Measurements from ENCODE around the gene TMEM45A. TPM values are rescaled to one million over a fixed set of nuclear protein-coding genes. Genes with fewer than 3 reads are reported as not detected.

The TMEM45A gene
- total and polyA plus RNA-seq, 2 donors (not counting 3 experiments of a cell fraction or from before 2014, with no cell fraction given): 5.6 to 8.6 TPM

DNA sequence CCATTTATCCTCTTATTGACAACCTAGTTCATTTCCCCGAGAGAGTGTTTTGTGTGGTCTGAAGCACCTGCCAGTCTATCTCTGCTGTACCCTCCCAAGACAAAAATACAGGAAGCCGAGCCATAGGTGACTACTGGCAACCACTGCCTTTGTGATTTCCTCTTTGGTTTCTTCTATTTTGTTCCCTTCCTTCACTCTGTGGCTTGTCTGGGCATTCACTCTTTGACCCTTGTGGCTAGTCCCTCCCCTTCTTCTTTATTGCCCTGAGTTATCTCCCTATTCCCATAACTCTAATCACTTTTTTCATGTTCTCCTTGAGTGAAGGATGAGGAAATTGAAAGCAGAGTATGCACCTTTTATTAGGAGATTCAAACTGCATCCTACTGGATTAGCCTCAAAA, 116.9 kb downstream of the TMEM45A start, which contains the start of gene ADGRG7:
TSS of gene ADGRG7 (plus strand) at position 297 of the 400 bp plus-strand sequence. CDS start 256 bp downstream, outside the sequence.
- dilution Hi-C loops (cut with MboI; ENCODE audit: extremely low pct_ligation_motif_present, low sequenced_read_pairs) (no loop called here), intact Hi-C loops (cut with micrococcal nuclease) (no loop called here)
- Histone ChIP-seq H2AFZ (ENCODE audit: low read depth, low read length) (no peak within 1 kb of the TSS), H4K20me1 (replicated peaks; ENCODE audit: control insufficient read depth, extremely low read depth, insufficient read depth, low read length) (no peaks in the 10 kb centered on the region), H3K4me2 (ENCODE audit: insufficient read depth, low read length) (no peak within 1 kb of the TSS), H3K9me1 (replicated peaks; ENCODE audit: control insufficient read depth, extremely low read depth, insufficient read depth, low read length) (no peaks in the 10 kb centered on the region), H3K36me3 (ENCODE audit: control insufficient read depth in 2 of 2, extremely low read depth in 1 of 2, insufficient read depth in 2 of 2, low read length in 2 of 2) (no peaks in the 10 kb centered on the region), H3K27me3 (ENCODE audit: control insufficient read depth in 2 of 2, insufficient read depth in 2 of 2, low read length in 2 of 2) (peaks cover 6 to 10% of the 10 kb centered on the region in 2 experiments), H3K4me1 (ENCODE audit: control insufficient read depth, extremely low read depth, insufficient read depth, low read length) (no peaks in the 10 kb centered on the region), H3K79me2 (ENCODE audit: control insufficient read depth, insufficient read depth, low read length) (no peaks in the 10 kb centered on the region), H3K4me3 (replicated peaks in 1 of 3; ENCODE audit: insufficient read depth in 1 of 3, low read depth in 1 of 3, low read length in 3 of 3) (no peak within 1 kb of the TSS), H3K27ac (ENCODE audit: insufficient read depth, low read depth, low read length) (no peak within 1 kb of the TSS), H3K9ac (replicated peaks; ENCODE audit: extremely low read depth, insufficient read depth, low read length) (no peak within 1 kb of the TSS), H3K9me3 (replicated peaks; ENCODE audit: control insufficient read depth, insufficient read depth, low read length) (no peaks in the 10 kb centered on the region)
- FAIRE-seq: no peak
- TF ChIP-seq MYC (IDR thresholded peaks at IDR 0.05; ENCODE audit: low read depth, low read length) (no peak), JUN (IDR thresholded peaks at IDR 0.05; ENCODE audit: borderline replicate concordance, insufficient read depth, insufficient read length, low read depth) (no peak)
- ChIA-PET POLR2A (no interaction called here), CTCF (no interaction called here)
- no peak for DNase-seq (ENCODE audit: low read depth, low spot score)
- BruUV-seq (replicated peaks): no TSS peak

DNA sequence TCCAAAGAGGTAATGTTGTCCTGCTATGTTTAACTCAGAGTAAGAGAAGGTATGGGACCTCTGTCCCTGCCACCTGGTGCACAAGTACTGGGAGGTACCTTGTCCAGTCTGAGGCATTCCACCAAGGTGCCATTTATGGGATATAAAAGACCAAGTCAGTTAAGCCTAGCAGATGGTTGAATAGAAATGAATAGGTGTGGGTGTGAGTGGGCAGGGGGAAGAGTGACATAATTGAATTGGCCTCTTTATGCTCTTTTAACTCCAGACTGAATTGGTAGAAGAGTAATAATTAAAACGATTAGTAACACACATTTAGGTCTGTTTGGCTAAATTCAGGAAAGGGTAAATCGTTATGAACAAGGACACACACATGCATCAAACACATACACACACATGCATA, 117.5 kb downstream of the TMEM45A start:
- intact Hi-C loops (cut with micrococcal nuclease): no loop called here

More for the DNA sequence above, 117.5 kb downstream of the TMEM45A start:
- peaks cover 10% of the 10 kb centered on the region in 2 experiments for H3K27me3 ChIP-seq (ENCODE audit: control insufficient read depth in 2 of 2, insufficient read depth in 2 of 2, low read length in 2 of 2)
- H3K4me3 ChIP-seq (replicated peaks in 1 of 3; ENCODE audit: insufficient read depth in 1 of 3, low read depth in 1 of 3, low read length in 3 of 3): no peak overlapping the region
- H3K9me3 ChIP-seq (replicated peaks; ENCODE audit: control insufficient read depth, insufficient read depth, low read length): no peaks in the 10 kb centered on the region
- DNase-seq (ENCODE audit: low read depth, low spot score) (no peak), FAIRE-seq (no peak)
- H3K27ac ChIP-seq (ENCODE audit: insufficient read depth, low read depth, low read length): no peak overlapping the region
- ChIA-PET POLR2A (no interaction called here), CTCF (no interaction called here)
- BruUV-seq (replicated peaks): no TSS peak
- no peaks in the 10 kb centered on the region for H3K9me1 ChIP-seq (replicated peaks; ENCODE audit: control insufficient read depth, extremely low read depth, insufficient read depth, low read length)
- H2AFZ ChIP-seq (ENCODE audit: low read depth, low read length): no peak overlapping the region
- dilution Hi-C loops (cut with MboI; ENCODE audit: extremely low pct_ligation_motif_present, low sequenced_read_pairs): no loop called here
- no peaks in the 10 kb centered on the region for H3K36me3 ChIP-seq (ENCODE audit: control insufficient read depth in 2 of 2, extremely low read depth in 1 of 2, insufficient read depth in 2 of 2, low read length in 2 of 2)
- H3K4me1 ChIP-seq (ENCODE audit: control insufficient read depth, extremely low read depth, insufficient read depth, low read length): no peaks in the 10 kb centered on the region
- no peaks in the 10 kb centered on the region for H4K20me1 ChIP-seq (replicated peaks; ENCODE audit: control insufficient read depth, extremely low read depth, insufficient read depth, low read length)
- no peak overlapping the region for H3K4me2 ChIP-seq (ENCODE audit: insufficient read depth, low read length)
- no peaks in the 10 kb centered on the region for H3K79me2 ChIP-seq (ENCODE audit: control insufficient read depth, insufficient read depth, low read length)
- H3K9ac ChIP-seq (replicated peaks; ENCODE audit: extremely low read depth, insufficient read depth, low read length): no peak overlapping the region
- TF ChIP-seq POLR2AphosphoS5 (IDR thresholded peaks at IDR 0.05; ENCODE audit: insufficient read depth, low read depth, low read length) (no peak), GATA2 (IDR thresholded peaks at IDR 0.05; ENCODE audit: insufficient read depth, insufficient read length, low read depth, low read length) (no peak), FOS (IDR thresholded peaks at IDR 0.05; ENCODE audit: borderline replicate concordance, insufficient read depth, low read length) (no peak), JUN (IDR thresholded peaks at IDR 0.05; ENCODE audit: borderline replicate concordance, insufficient read depth, insufficient read length, low read depth) (no peak), EZH2 (IDR thresholded peaks at IDR 0.05; ENCODE audit: borderline replicate concordance, low read depth, low read length, severe bottlenecking) (no peak), CTCF (IDR thresholded peaks at IDR 0.05; ENCODE audit: extremely low read depth in 1 of 2, insufficient read depth in 1 of 2, low read depth in 1 of 2, low read length in 2 of 2) (no peak)
- TF ChIP-seq, protein P1, sequence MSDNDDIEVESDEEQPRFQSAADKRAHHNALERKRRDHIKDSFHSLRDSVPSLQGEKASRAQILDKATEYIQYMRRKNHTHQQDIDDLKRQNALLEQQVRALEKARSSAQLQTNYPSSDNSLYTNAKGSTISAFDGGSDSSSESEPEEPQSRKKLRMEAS (IDR thresholded peaks at IDR 0.05; ENCODE audit: insufficient read depth, insufficient read length): no peak
